ENCODE measurements around the gene RAB29. TPM values are rescaled to one million over a fixed set of nuclear protein-coding genes. Genes with fewer than 3 reads are reported as not detected.
A peak's percentile ranks its signal among the peaks of the same experiment; 100 is the strongest.

Gene RAB29
- total and polyA plus RNA-seq, 2 donors (not counting 1 experiment from before 2014, with no cell fraction given), result 51.7 to 61.4 TPM

DNA sequence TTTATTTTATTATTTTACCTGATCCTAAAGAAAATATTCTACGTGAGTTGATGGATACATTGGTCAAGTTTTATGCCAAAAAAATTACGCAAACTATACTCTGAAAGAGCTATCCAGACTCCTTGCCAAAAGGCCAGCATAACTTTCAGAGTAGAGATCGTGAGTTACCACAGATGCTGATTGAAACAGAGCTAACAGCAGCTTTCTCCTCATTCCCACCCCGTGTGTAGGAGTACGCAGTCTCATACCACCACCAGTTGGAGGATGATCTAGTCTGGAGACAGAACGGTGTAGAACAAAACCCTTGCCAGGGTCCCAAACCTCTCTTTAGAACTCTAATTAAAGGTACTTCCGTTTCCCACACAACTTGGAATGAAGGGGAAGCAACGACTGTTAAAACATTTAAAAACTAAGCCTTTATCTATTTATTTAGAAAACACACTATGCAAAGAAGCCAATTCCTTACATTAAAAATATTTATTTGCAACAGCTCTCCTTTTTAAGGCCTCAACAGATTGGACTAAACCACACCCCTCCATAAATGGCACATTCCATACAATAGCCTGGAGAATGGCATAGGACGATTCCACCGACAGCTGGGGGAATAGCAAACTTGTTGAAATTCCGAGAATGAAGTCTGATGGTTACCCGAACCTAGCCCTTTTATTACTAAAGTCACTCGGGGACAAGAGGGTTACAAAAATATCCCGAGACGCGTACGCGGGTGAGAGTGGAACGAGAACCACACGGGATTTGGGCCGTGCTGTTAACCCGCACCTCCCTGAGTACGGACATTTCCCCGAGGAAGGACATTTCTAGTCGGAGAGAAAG is 26.7 kb downstream of the RAB29 start:
- CTCF ChIA-PET, result interaction anchor here (0.6 to 1.7 kb wide), 5 partner anchors 19 to 312 kb away, joined by 3 to 5 read pairs (median 3); partner anchors contain the start of gene ELK4
- POLR2A ChIA-PET, result interaction anchor here (0.6 to 2.4 kb wide), 7 partner anchors 26 to 846 kb away, joined by 3 to 17 read pairs (median 3); partner anchors contain the start of genes ELK4, PM20D1, RAB29 and SLC41A1
- Histone ChIP-seq H3K4me3 (ENCODE audit: control extremely low read depth in 1 of 5, extremely low read depth in 1 of 5, insufficient read depth in 1 of 5, low read depth in 2 of 5, low read length in 4 of 5) (peak overlapping the region; percentile 61 to 97 (median 88)), H3K27me3 (replicated peaks in 1 of 4; ENCODE audit: control extremely low read depth in 1 of 4, control insufficient read depth in 3 of 4, insufficient read depth in 4 of 4, low read length in 3 of 4) (no peaks in the 10 kb centered on the region), H3K27ac (ENCODE audit: low read length in 2 of 2) (peak overlapping the region; percentile 78 to 95), H3K79me2 (ENCODE audit: control insufficient read depth, insufficient read depth, low read length) (peaks cover 57% of the 10 kb centered on the region), H3K36me3 (replicated peaks in 1 of 2; ENCODE audit: control extremely low read depth in 1 of 2, control insufficient read depth in 1 of 2, extremely low read depth in 1 of 2, insufficient read depth in 2 of 2, low read length in 1 of 2) (no peaks in the 10 kb centered on the region), H2AFZ (ENCODE audit: insufficient read depth, low read depth, low read length, poor library complexity, severe bottlenecking) (peak overlapping the region; percentile 29), H3K4me1 (ENCODE audit: control insufficient read depth in 2 of 2, insufficient read depth in 2 of 2, low read length in 2 of 2) (peaks cover 24 to 29% of the 10 kb centered on the region in 2 donors), H3K9me3 (ENCODE audit: control extremely low read depth in 1 of 3, control insufficient read depth in 2 of 3, insufficient read depth in 1 of 3, low read length in 2 of 3) (no peaks in the 10 kb centered on the region), H4K20me1 (ENCODE audit: control insufficient read depth, insufficient read depth, low read length, poor library complexity, severe bottlenecking) (peaks cover 40% of the 10 kb centered on the region), H3K4me2 (replicated peaks; ENCODE audit: low read depth, low read length, poor library complexity, severe bottlenecking) (peak overlapping the region; percentile 84), H3K9ac (ENCODE audit: low read length) (peak overlapping the region; percentile 80)
- peak overlapping the region; percentile 95 for H3K4me3 Mint-ChIP-seq
- H3K27me3 Mint-ChIP-seq, result no peaks in the 10 kb centered on the region
- ATAC-seq (ENCODE audit: low read depth), result peak; percentile 0
- peaks cover 42% of the 10 kb centered on the region for H3K4me1 Mint-ChIP-seq
- no peak for TF ChIP-seq EZH2 (IDR thresholded peaks at IDR 0.05; ENCODE audit: borderline replicate concordance, insufficient read depth, low read depth, low read length, poor library complexity, severe bottlenecking)
- TF ChIP-seq, protein P1, sequence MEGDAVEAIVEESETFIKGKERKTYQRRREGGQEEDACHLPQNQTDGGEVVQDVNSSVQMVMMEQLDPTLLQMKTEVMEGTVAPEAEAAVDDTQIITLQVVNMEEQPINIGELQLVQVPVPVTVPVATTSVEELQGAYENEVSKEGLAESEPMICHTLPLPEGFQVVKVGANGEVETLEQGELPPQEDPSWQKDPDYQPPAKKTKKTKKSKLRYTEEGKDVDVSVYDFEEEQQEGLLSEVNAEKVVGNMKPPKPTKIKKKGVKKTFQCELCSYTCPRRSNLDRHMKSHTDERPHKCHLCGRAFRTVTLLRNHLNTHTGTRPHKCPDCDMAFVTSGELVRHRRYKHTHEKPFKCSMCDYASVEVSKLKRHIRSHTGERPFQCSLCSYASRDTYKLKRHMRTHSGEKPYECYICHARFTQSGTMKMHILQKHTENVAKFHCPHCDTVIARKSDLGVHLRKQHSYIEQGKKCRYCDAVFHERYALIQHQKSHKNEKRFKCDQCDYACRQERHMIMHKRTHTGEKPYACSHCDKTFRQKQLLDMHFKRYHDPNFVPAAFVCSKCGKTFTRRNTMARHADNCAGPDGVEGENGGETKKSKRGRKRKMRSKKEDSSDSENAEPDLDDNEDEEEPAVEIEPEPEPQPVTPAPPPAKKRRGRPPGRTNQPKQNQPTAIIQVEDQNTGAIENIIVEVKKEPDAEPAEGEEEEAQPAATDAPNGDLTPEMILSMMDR (IDR thresholded peaks at IDR 0.05), result no peak
- 6% methylated on average over 21 of the region's 25 CpGs for WGBS (ENCODE audit: insufficient coverage)
- intact Hi-C loops (cut with micrococcal nuclease), result loop anchor here (1.0 to 10.0 kb wide), 3 partner anchors 80 to 624 kb away; partner anchors contain the start of genes PM20D1 and RBBP5
- DNase-seq, result peak; percentile 43
- H3K9me3 Mint-ChIP-seq (ENCODE audit: insufficient read depth), result no peaks in the 10 kb centered on the region
- peak overlapping the region; percentile 93 for H3K27ac Mint-ChIP-seq

Measured in B cell (primary cell).